Uterus (tissue), 4 donors: ENCODE data around the gene PCDH1. TPM values are rescaled to one million over a fixed set of nuclear protein-coding genes. Genes with fewer than 3 reads are reported as not detected.

Experiments
- DNase-seq, 2 donors: peaks; one replicate each; pipeline ENCODE4 v3.0.0-alpha.2; 2019 to 2020
- H3K27ac ChIP-seq, 2 donors: fragments of 200-600 bp; sonication (generic); 1 replicate in 1 of 2; 2 replicates in 1 of 2; pipeline ENCODE4 v1.5.1; 2016 to 2018
- H3K27me3 ChIP-seq, 2 donors: fragments of 200-600 bp; sonication (generic); one replicate each; pipeline ENCODE4 v1.5.1; 2018 to 2019; ENCODE audit warnings: control low read depth in 1 of 2
- H3K36me3 ChIP-seq, 2 donors: fragments of 200-600 bp; sonication (generic); one replicate each; pipeline ENCODE4 v1.5.1; 2019; ENCODE audit warnings: control low read depth in 1 of 2
- H3K4me1 ChIP-seq, 2 donors: fragments of 200-600 bp; sonication (generic); one replicate each; pipeline ENCODE4 v1.5.1; 2018 to 2019; ENCODE audit warnings: control low read depth in 1 of 2
- H3K4me3 ChIP-seq, 2 donors: fragments of 200-600 bp; sonication (generic); 1 replicate in 1 of 2; 2 replicates in 1 of 2; pipeline ENCODE4 v1.5.1; 2018 to 2019; ENCODE audit warnings: mild to moderate bottlenecking in 1 of 2
- H3K9me3 ChIP-seq, 2 donors: fragments of 200-600 bp; sonication (generic); one replicate each; pipeline ENCODE4 v1.5.1; 2019; ENCODE audit warnings: control low read depth in 1 of 2
- CTCF ChIP-seq, 4 experiments: fragments of 200-600 bp in 2 of 4; fragments of 450-650 bp in 2 of 4; sonication (generic) in 2 of 4; IDR thresholded peaks; one replicate each; pipeline ENCODE4 v1.5.1; 2016 to 2019; ENCODE audit warnings: antibody characterized with exemption in 4 of 4, mild to moderate bottlenecking in 2 of 4, moderate library complexity in 1 of 4
- POLR2A ChIP-seq, 2 donors: fragments of 450-650 bp; IDR thresholded peaks; one replicate each; pipeline ENCODE4 v1.6.1; 2016; ENCODE audit warnings: antibody characterized with exemption in 2 of 2, mild to moderate bottlenecking in 1 of 2, moderate library complexity in 1 of 2
- intact Hi-C: fragments of 100-400 bp; cut with DNase I; formaldehyde crosslinking; loops from one replicate; pipeline ENCODE4 v1.15.1; 2023; ENCODE audit warnings: low total_unique reads
- total RNA-seq, 4 donors: library from RNA; depleted of rRNA in 3 of 4; stranded (reverse); fragments of >200 nt in 3 of 4; gene quantifications; one replicate each; pipeline versions ENCODE4 v1.1.0 to v1.2.4, GENCODE V29; 2014 to 2023
- donor health status: DM: yes; HTN: yes; CAD: no.

PCDH1 gene
- total RNA-seq, 4 donors from 2014 or later: 29.2 to 46.7 (median 31.5) TPM

DNA sequence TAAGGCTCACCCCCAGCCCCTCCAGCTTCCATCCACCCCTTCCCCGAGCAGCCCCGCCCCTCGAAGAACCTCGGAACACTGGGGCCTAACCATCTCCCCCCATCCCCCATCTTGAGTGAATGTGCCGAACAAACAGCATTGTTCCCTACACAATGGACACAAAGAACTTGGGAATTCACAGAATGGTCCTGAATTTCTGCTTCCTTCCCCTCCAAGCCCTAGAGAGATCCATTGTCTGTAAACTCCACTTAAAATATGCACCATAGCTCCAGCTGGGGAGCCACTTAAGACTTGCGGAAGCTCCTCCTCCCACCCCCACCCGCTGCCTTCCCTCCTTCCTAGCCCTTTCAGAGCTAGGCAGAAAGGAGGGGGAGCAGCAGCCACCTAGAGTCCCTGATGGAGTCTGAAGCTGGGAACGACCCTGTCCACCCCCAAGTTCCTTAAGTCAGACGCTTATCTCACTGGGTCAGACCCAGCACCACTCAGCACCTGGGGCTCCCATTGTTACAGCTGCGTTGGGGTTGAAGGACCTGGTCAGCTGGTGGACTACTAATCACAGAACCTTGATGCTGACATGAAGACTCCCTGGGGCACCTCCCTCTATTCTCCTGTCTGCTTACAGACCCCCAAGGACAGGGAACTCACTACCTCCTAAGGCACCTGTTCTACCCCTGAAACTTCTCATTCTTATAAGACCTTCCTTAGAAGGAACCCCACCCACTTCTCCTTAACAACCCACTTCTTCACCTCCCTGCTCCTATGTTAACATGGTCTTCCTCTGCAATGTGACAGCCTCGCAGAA, 61.4 kb downstream of the PCDH1 start:
- no peak overlapping the region for H3K4me3 ChIP-seq
- TF ChIP-seq CTCF (IDR thresholded peaks at IDR 0.05): no peak
- no peak for TF ChIP-seq POLR2A (IDR thresholded peaks at IDR 0.05)
- H3K36me3 ChIP-seq: no peaks in the 10 kb centered on the region
- H3K4me1 ChIP-seq: no peaks in the 10 kb centered on the region
- no peak overlapping the region for H3K27ac ChIP-seq
- no peaks in the 10 kb centered on the region for H3K9me3 ChIP-seq
- no peak for DNase-seq
- intact Hi-C loops: loop anchor here (10.0 kb wide), 1 partner anchor 112 kb away; no protein-coding TSS in a partner anchor
- no peaks in the 10 kb centered on the region for H3K27me3 ChIP-seq

- no peak for DNase-seq
- Histone ChIP-seq H3K4me1 (no peaks in the 10 kb centered on the region), H3K27ac (no peak overlapping the region), H3K36me3 (no peaks in the 10 kb centered on the region), H3K4me3 (no peak overlapping the region), H3K27me3 (no peaks in the 10 kb centered on the region), H3K9me3 (no peaks in the 10 kb centered on the region)
- intact Hi-C loops: loop anchor here (10.0 kb wide), 1 partner anchor 111 kb away; no protein-coding TSS in a partner anchor
- TF ChIP-seq CTCF (IDR thresholded peaks at IDR 0.05) (no peak), POLR2A (IDR thresholded peaks at IDR 0.05) (no peak)
Observed at GRCh38 chr5:141815796-141816180, 62.4 kb downstream of the PCDH1 start.

DNA sequence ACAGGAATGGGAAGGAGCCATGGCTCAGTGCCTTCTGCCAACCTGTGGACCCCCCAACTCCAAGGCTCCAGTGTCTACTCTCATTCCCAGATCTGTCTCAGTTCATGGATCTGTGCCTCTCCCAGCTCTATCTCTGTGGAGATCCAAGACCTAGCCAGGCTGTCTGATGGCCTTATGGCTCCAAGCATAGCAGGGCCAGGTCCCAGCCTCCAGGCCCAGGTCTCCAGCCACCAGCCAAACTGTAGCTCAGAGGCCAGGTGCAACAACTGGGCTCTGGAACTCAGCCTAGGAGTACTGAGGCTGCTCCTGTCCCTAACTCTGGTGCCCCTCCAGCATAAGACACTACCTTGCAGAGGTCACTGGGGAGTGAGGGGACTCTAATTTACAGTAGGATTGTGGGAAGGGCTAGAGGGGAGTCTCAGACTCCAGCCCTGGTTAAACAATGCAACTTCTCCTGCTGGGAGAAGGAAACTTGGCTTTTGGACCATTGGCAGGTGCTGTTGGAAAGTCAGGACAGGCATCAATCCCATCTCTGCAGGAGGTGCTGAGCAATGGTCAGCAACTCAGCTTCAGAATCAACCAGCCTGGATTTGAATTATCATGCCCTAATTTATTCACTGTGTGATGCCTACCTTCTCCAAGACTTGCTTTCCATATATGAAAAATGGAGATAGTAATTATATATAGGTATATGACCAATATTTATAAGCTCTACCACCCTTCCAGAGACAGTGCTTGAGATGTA, 63.0 kb downstream of the PCDH1 start:
- intact Hi-C loops: loop anchor here (10.0 kb wide), 1 partner anchor 110 kb away; no protein-coding TSS in a partner anchor
- H3K27me3 ChIP-seq: no peaks in the 10 kb centered on the region
- no peaks in the 10 kb centered on the region for H3K9me3 ChIP-seq
- H3K4me1 ChIP-seq: no peaks in the 10 kb centered on the region
- H3K4me3 ChIP-seq: no peak overlapping the region
- no peaks in the 10 kb centered on the region for H3K36me3 ChIP-seq
- H3K27ac ChIP-seq: no peak overlapping the region
- no peak for TF ChIP-seq POLR2A (IDR thresholded peaks at IDR 0.05)
- TF ChIP-seq CTCF (IDR thresholded peaks at IDR 0.05): no peak
- DNase-seq: no peak

DNA sequence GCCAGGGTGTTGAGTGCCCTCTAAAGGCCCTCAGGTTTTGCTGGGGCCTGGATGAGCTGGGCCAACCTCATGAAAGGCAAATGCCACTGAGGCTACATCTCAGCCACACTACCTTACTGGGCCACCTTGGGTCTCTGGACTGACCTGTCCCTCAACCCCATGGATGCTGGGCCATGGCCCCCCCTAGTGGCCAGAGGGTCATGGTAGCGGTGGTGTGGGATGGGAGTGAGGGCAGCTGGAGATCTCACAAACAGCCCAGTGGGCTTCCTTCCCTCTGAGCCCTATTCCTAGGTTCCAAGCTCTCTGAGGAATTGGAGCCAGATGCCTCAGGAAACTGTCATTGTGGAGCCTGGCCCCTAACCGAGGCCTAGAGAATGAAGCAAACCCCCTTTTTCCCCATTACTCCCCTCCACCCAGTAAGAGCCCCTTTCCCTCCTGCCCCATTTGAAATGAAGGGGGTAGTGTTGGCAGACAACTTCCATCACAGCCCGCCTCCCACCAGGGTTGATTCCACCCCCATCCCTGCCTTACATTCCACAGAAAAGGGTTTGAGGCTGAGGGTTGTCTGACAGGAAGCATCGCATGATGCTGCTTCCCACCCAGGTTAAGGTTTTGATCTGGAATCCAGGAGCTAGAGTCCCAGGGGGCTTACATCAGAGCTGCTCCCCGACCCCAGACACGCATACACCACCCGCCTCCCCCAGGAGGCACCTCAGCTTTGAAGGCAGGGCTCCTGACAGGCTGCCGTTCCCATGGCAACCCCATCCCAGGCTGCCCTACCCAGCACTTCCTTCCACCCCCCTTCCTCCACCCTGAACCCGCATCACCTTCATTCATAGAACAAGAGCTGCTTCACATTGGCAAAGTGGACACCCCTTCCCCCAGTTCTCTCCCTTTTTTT, 63.9 kb downstream of the PCDH1 start:
- Histone ChIP-seq H3K27me3 (no peaks in the 10 kb centered on the region), H3K36me3 (no peaks in the 10 kb centered on the region), H3K4me3 (no peak overlapping the region), H3K27ac (no peak overlapping the region), H3K4me1 (no peaks in the 10 kb centered on the region), H3K9me3 (no peaks in the 10 kb centered on the region)
- TF ChIP-seq POLR2A (IDR thresholded peaks at IDR 0.05): no peak
- TF ChIP-seq CTCF (IDR thresholded peaks at IDR 0.05): peak; percentile 37 to 57 (median 40)
- intact Hi-C loops: loop anchor here (10.0 kb wide), 1 partner anchor 110 kb away; no protein-coding TSS in a partner anchor
- DNase-seq: peak; percentile 34 to 48
